H9 (cell line): Measurements from ENCODE around the gene MCEMP1. TPM values are rescaled to one million over a fixed set of nuclear protein-coding genes. Genes with fewer than 3 reads are reported as not detected.

Experiments used
- DNase-seq: peaks from one replicate; pipeline ENCODE4 v3.0.0-alpha.2; 2017
- H2AFZ ChIP-seq: one replicate; pipeline ENCODE4 v1.6.1; 2013; ENCODE audit warnings: mild to moderate bottlenecking, low read length, control low read depth, moderate library complexity
- H2AK5ac ChIP-seq: 2 replicates; pipeline ENCODE4 v1.6.1; 2013; ENCODE audit warnings: low read length, control low read depth, mixed read lengths; ENCODE audit not compliant: insufficient read length
- H2BK120ac ChIP-seq: one replicate; pipeline ENCODE4 v1.6.1; 2013; ENCODE audit warnings: low read depth, mild to moderate bottlenecking, low read length, control low read depth, inconsistent platforms; ENCODE audit not compliant: poor library complexity, severe bottlenecking
- H2BK12ac ChIP-seq: 2 replicates; pipeline ENCODE4 v1.6.1; 2013; ENCODE audit warnings: low read length, control low read depth, mixed read lengths, low read depth; ENCODE audit not compliant: insufficient read length
- H2BK15ac ChIP-seq: 2 replicates; pipeline ENCODE4 v1.6.1; 2013; ENCODE audit warnings: low read depth, low read length, control low read depth
- H2BK20ac ChIP-seq: one replicate; pipeline ENCODE4 v1.6.1; 2013; ENCODE audit warnings: low read depth, mild to moderate bottlenecking, low read length, control low read depth, inconsistent platforms; ENCODE audit not compliant: poor library complexity, severe bottlenecking
- H2BK5ac ChIP-seq: 2 replicates; pipeline ENCODE4 v1.6.1; 2013; ENCODE audit warnings: low read length, control low read depth, mixed read lengths; ENCODE audit not compliant: insufficient read length
- H3K14ac ChIP-seq: 2 replicates; pipeline ENCODE4 v1.6.1; 2013; ENCODE audit warnings: low read length, control low read depth; ENCODE audit not compliant: insufficient read depth
- H3K18ac ChIP-seq: 2 replicates; pipeline ENCODE4 v1.6.1; 2013; ENCODE audit warnings: low read depth, mild to moderate bottlenecking, mixed read lengths, low read length, control low read depth; ENCODE audit not compliant: insufficient read length
- H3K23ac ChIP-seq: 2 replicates; pipeline ENCODE4 v1.6.1; 2013; ENCODE audit warnings: low read length, control low read depth, mixed read lengths, low read depth; ENCODE audit not compliant: insufficient read length
- H3K23me2 ChIP-seq: 2 replicates; pipeline ENCODE4 v1.6.1; 2013; ENCODE audit warnings: low read depth, mild to moderate bottlenecking, mixed read lengths, low read length, control low read depth; ENCODE audit not compliant: insufficient read length, poor library complexity, severe bottlenecking
- H3K27ac ChIP-seq: 2 replicates; pipeline ENCODE4 v1.5.1; 2013; ENCODE audit warnings: low read length, control low read depth, mixed read lengths, low read depth; ENCODE audit not compliant: insufficient read length
- H3K27me3 ChIP-seq: 2 replicates; pipeline ENCODE4 v1.6.1; 2013; ENCODE audit warnings: low read length, control low read depth, inconsistent platforms; ENCODE audit not compliant: insufficient read depth
- H3K4ac ChIP-seq: 2 replicates; pipeline ENCODE4 v1.6.1; 2013; ENCODE audit warnings: low read depth, mild to moderate bottlenecking, control low read depth, inconsistent platforms, low read length, moderate library complexity
- H3K4me1 ChIP-seq: 2 replicates; pipeline ENCODE4 v1.6.1; 2013; ENCODE audit warnings: low read length, control low read depth, inconsistent platforms; ENCODE audit not compliant: insufficient read depth
- H3K4me2 ChIP-seq: 2 replicates; pipeline ENCODE4 v1.6.1; 2013; ENCODE audit warnings: low read length, control low read depth, mixed read lengths; ENCODE audit not compliant: insufficient read length, insufficient read depth
- H3K56ac ChIP-seq: 2 replicates; pipeline ENCODE4 v1.6.1; 2013; ENCODE audit warnings: low read depth, mild to moderate bottlenecking, mixed read lengths, low read length, control low read depth; ENCODE audit not compliant: insufficient read length
- H3K79me1 ChIP-seq: 2 replicates; pipeline ENCODE4 v1.6.1; 2013; ENCODE audit warnings: low read depth, mild to moderate bottlenecking, moderate library complexity, low read length, control low read depth, inconsistent platforms; ENCODE audit not compliant: insufficient read depth, poor library complexity, severe bottlenecking
- H3K79me2 ChIP-seq: 2 replicates; pipeline ENCODE4 v1.6.1; 2013; ENCODE audit warnings: low read length, control low read depth, inconsistent platforms; ENCODE audit not compliant: insufficient read depth
- H3K9ac ChIP-seq: 2 replicates; pipeline ENCODE4 v1.6.1; 2013; ENCODE audit warnings: low read length, control low read depth, mixed read lengths; ENCODE audit not compliant: insufficient read length; ENCODE audit errors: extremely low read depth
- H3K9me3 ChIP-seq: one replicate; pipeline ENCODE4 v1.6.1; 2013; ENCODE audit warnings: low read depth, low read length, inconsistent platforms; ENCODE audit not compliant: control insufficient read depth
- H3T11ph ChIP-seq: one replicate; pipeline ENCODE4 v1.6.1; 2013; ENCODE audit warnings: mild to moderate bottlenecking, low read length, control low read depth, inconsistent platforms
- H4K20me1 ChIP-seq: one replicate; pipeline ENCODE4 v1.6.1; 2013; ENCODE audit not compliant: control insufficient read depth, insufficient read length, insufficient read depth
- H4K5ac ChIP-seq: 2 replicates; pipeline ENCODE4 v1.6.1; 2013; ENCODE audit warnings: low read depth, mild to moderate bottlenecking, mixed read lengths, low read length, control low read depth; ENCODE audit not compliant: insufficient read length
- H4K8ac ChIP-seq: replicated peaks from 2 replicates; pipeline ENCODE4 v1.6.1; 2013; ENCODE audit warnings: low read length, control low read depth, mixed read lengths, low read depth; ENCODE audit not compliant: insufficient read length
- H4K91ac ChIP-seq: 2 replicates; pipeline ENCODE4 v1.6.1; 2013; ENCODE audit warnings: low read depth, mild to moderate bottlenecking, moderate library complexity, mixed read lengths, low read length, control low read depth; ENCODE audit not compliant: insufficient read length
- H3K27ac Mint-ChIP-seq, 3 experiments: 2 replicates in 2 of 3; 3 replicates in 1 of 3; pipeline ENCODE4 v1.8.0; 2020 to 2021; ENCODE audit warnings: mixed read lengths in 3 of 3, mild to moderate bottlenecking in 1 of 3, moderate library complexity in 1 of 3
- H3K27me3 Mint-ChIP-seq: 2 replicates; pipeline ENCODE4 v1.8.0; 2021; ENCODE audit warnings: low read depth, mild to moderate bottlenecking, moderate library complexity, mixed read lengths
- H3K36me3 Mint-ChIP-seq, 3 experiments: 2 replicates in 2 of 3; 3 replicates in 1 of 3; pipeline ENCODE4 v1.8.0; 2020 to 2021; ENCODE audit warnings: low read depth in 3 of 3, mixed read lengths in 3 of 3; ENCODE audit not compliant: insufficient read depth in 1 of 3
- H3K4me1 Mint-ChIP-seq, 2 experiments: 2 replicates each; pipeline ENCODE4 v1.8.0; 2020; ENCODE audit warnings: mixed read lengths in 2 of 2
- H3K4me3 Mint-ChIP-seq, 2 experiments: 2 replicates in 1 of 2; 3 replicates in 1 of 2; pipeline ENCODE4 v1.8.0; 2020 to 2021; ENCODE audit warnings: mild to moderate bottlenecking in 2 of 2, mixed read lengths in 2 of 2, moderate library complexity in 1 of 2
- H3K9me3 Mint-ChIP-seq, 2 experiments: 2 replicates in 1 of 2; 3 replicates in 1 of 2; pipeline ENCODE4 v1.8.0; 2020; ENCODE audit warnings: mild to moderate bottlenecking in 2 of 2, mixed read lengths in 2 of 2, moderate library complexity in 1 of 2
- CTCF ChIP-seq: fragments of 200-600 bp; sonication (generic); conservative IDR thresholded peaks from 3 replicates; pipeline ENCODE4 v1.8.0; 2021; ENCODE audit warnings: antibody characterized with exemption, mild to moderate bottlenecking
- WGBS: extraction: QIAGEN DNeasy Blood & Tissue Kit; methylation state at CpG from one replicate; pipeline ENCODE4 v1.1.7; 2013; ENCODE audit warnings: missing lambda C conversion rate, low lambda C conversion rate, mixed read lengths; ENCODE audit not compliant: insufficient read length; ENCODE audit errors: extremely low coverage; 5-methylcytosine and 5-hydroxymethylcytosine counted together
- total RNA-seq: library from RNA; stranded (reverse); gene quantifications from 2 replicates; pipeline ENCODE4 v1.2.1, GENCODE V29; 2021

Gene MCEMP1
- total RNA-seq, 1 experiment from 2014 or later, result not detected

- Histone ChIP-seq H3K27ac (no peak within 1 kb of the TSS), H3K9me3 (no peaks in the 10 kb centered on the region), H3T11ph (no peak within 1 kb of the TSS), H3K4me2 (peak within 1 kb of the TSS; percentile 57), H3K18ac (no peak within 1 kb of the TSS), H4K20me1 (no peaks in the 10 kb centered on the region), H3K4me1 (no peaks in the 10 kb centered on the region), H3K56ac (no peak within 1 kb of the TSS), H2BK15ac (no peak within 1 kb of the TSS), H2BK12ac (no peak within 1 kb of the TSS), H3K27me3 (peaks cover 2% of the 10 kb centered on the region; the same call in 1 of the 2 replicates), H3K23me2 (peaks cover 6% of the 10 kb centered on the region), H2AFZ (no peak within 1 kb of the TSS), H2AK5ac (no peak within 1 kb of the TSS), H3K79me1 (no peaks in the 10 kb centered on the region), H3K23ac (no peak within 1 kb of the TSS), H4K8ac (no peak within 1 kb of the TSS), H2BK20ac (no peak within 1 kb of the TSS), H4K91ac (no peak within 1 kb of the TSS), H2BK5ac (no peak within 1 kb of the TSS), H3K9ac (no peak within 1 kb of the TSS), H3K4ac (no peak within 1 kb of the TSS), H3K14ac (no peak within 1 kb of the TSS), H2BK120ac (no peak within 1 kb of the TSS), H4K5ac (no peak within 1 kb of the TSS), H3K79me2 (no peaks in the 10 kb centered on the region)
- Mint-ChIP-seq H3K9me3 (peaks cover 0 to 4% of the 10 kb centered on the region in 2 experiments; a peak in 2 of 5 replicates), H3K36me3 (no peaks in the 10 kb centered on the region; a peak in 1 of 7 replicates), H3K4me1 (peaks cover 0 to 12% of the 10 kb centered on the region in 2 experiments; a peak in 3 of 4 replicates), H3K27ac (no peak within 1 kb of the TSS), H3K4me3 (peak within 1 kb of the TSS; percentile 77 to 93), H3K27me3 (peaks cover 85% of the 10 kb centered on the region)
- no peak for DNase-seq
- WGBS, result no CpG with 5 or more reads among the region's 9 CpGs
- TF ChIP-seq CTCF, result no peak
Observed at GRCh38 chr19:7668842-7669241, 8.0 kb upstream of the MCEMP1 start, which contains the start of gene RETN. TSS of gene RETN (plus strand) at chr19:7669049. CDS start at chr19:7669327, 278 bp downstream.
